ENCODE measurements around the gene CFAP46.

DNA sequence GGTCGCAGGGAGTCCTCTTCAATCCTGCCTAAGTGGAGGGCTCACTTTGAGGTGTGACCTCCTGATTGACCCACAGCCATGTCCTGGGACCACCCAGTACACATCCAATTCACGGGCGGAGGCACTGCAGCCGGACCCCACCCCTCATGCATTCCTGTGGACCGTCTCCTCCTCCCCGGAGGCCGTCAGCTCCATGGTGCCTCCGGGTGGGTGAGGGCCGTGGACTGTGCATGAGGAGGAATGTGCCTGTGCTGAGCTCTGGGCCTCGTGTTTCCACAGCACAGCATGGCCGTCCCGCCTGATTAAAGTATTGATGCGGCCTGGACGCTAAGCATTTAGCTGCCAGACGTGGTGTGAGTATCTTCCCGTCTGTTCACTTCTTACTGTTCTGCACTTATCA, 52.8 kb downstream of the CFAP46 start:
- TF ChIP-seq, protein P1, sequence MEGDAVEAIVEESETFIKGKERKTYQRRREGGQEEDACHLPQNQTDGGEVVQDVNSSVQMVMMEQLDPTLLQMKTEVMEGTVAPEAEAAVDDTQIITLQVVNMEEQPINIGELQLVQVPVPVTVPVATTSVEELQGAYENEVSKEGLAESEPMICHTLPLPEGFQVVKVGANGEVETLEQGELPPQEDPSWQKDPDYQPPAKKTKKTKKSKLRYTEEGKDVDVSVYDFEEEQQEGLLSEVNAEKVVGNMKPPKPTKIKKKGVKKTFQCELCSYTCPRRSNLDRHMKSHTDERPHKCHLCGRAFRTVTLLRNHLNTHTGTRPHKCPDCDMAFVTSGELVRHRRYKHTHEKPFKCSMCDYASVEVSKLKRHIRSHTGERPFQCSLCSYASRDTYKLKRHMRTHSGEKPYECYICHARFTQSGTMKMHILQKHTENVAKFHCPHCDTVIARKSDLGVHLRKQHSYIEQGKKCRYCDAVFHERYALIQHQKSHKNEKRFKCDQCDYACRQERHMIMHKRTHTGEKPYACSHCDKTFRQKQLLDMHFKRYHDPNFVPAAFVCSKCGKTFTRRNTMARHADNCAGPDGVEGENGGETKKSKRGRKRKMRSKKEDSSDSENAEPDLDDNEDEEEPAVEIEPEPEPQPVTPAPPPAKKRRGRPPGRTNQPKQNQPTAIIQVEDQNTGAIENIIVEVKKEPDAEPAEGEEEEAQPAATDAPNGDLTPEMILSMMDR (IDR thresholded peaks at IDR 0.05) = no peak
- no peak for TF ChIP-seq POLR2A (IDR thresholded peaks at IDR 0.05)

Measured in lower leg skin (tissue), 3 donors.